SK-N-SH treated with all-trans-retinoic acid at 6 μM for 48 hours (cell line): ENCODE results near the gene CDK12.

Experiments
- ATAC-seq: fragments of 200-7000 bp; cut with Tn5 transposase; 3 replicates; pipeline ENCODE4 v1.9.1; 2020; ENCODE audit warnings: mild to moderate bottlenecking, moderate library complexity
- ARNTL ChIP-seq: fragments of 450-650 bp; formaldehyde crosslinking; IDR thresholded peaks from 2 replicates; pipeline ENCODE4 v1.5.0; 2020; ENCODE audit warnings: low read depth, mild to moderate bottlenecking, moderate library complexity, borderline replicate concordance
- CSDC2 ChIP-seq: fragments of 250-450 bp; sonication (Bioruptor Pico); IDR thresholded peaks from 2 replicates; pipeline ENCODE4 v1.5.0; 2020; ENCODE audit warnings: mild to moderate bottlenecking, moderate library complexity
- CSRNP3 ChIP-seq: fragments of 250-450 bp; sonication (Bioruptor Pico); IDR thresholded peaks from 2 replicates; pipeline ENCODE4 v1.5.1; 2021; ENCODE audit warnings: mild to moderate bottlenecking, moderate library complexity
- ISL1 ChIP-seq: fragments of 250-450 bp; sonication (Bioruptor Pico); IDR thresholded peaks from 2 replicates; pipeline ENCODE4 v2.1.2; 2022; ENCODE audit warnings: mild to moderate bottlenecking, moderate library complexity
- OSR1 ChIP-seq: fragments of 250-450 bp; sonication (Bioruptor Pico); IDR thresholded peaks from 2 replicates; pipeline ENCODE4 v1.8.0; 2022; ENCODE audit warnings: moderate library complexity, mild to moderate bottlenecking, inconsistent platforms
- POU6F1 ChIP-seq: fragments of 250-450 bp; sonication (Bioruptor Pico); IDR thresholded peaks from 2 replicates; pipeline ENCODE4 v1.8.0; 2021; ENCODE audit warnings: low read depth, mild to moderate bottlenecking, moderate library complexity, borderline replicate concordance
- PPARA ChIP-seq: fragments of 250-450 bp; sonication (Bioruptor Pico); IDR thresholded peaks from 2 replicates; pipeline ENCODE4 v1.5.0; 2020; ENCODE audit warnings: mild to moderate bottlenecking, borderline replicate concordance
- RARB ChIP-seq: fragments of 250-450 bp; sonication (Bioruptor Pico); IDR thresholded peaks from 2 replicates; pipeline ENCODE4 v1.8.0; 2021; ENCODE audit warnings: mild to moderate bottlenecking, moderate library complexity
- SNAI2 ChIP-seq: fragments of 250-450 bp; sonication (Bioruptor Pico); IDR thresholded peaks from 2 replicates; pipeline ENCODE4 v1.5.0; 2020; ENCODE audit warnings: mild to moderate bottlenecking, moderate library complexity
- TCF4 ChIP-seq: fragments of 250-450 bp; sonication (Bioruptor Pico); IDR thresholded peaks from 2 replicates; pipeline ENCODE4 v1.8.0; 2021; ENCODE audit warnings: mild to moderate bottlenecking, moderate library complexity, borderline replicate concordance
- TSHZ2 ChIP-seq: fragments of 250-450 bp; sonication (Bioruptor Pico); IDR thresholded peaks from 2 replicates; pipeline ENCODE4 v1.5.0; 2020; ENCODE audit warnings: mild to moderate bottlenecking, moderate library complexity
- ZC3H10 ChIP-seq: fragments of 250-450 bp; sonication (Bioruptor Pico); IDR thresholded peaks from 2 replicates; pipeline ENCODE4 v1.5.1; 2021; ENCODE audit warnings: mild to moderate bottlenecking, moderate library complexity
- ZFP30 ChIP-seq: fragments of 450-650 bp; formaldehyde crosslinking; IDR thresholded peaks from 2 replicates; pipeline ENCODE4 v1.5.0; 2022; ENCODE audit warnings: mild to moderate bottlenecking, moderate library complexity
- ZNF70 ChIP-seq: fragments of 450-650 bp; formaldehyde crosslinking; IDR thresholded peaks from 2 replicates; pipeline ENCODE4 v1.5.0; 2020; ENCODE audit warnings: mild to moderate bottlenecking, moderate library complexity
- TF ChIP-seq, protein P1 (sequence below): fragments of 250-450 bp; sonication (Bioruptor Pico); IDR thresholded peaks from 2 replicates; pipeline ENCODE4 v1.5.1; 2020; ENCODE audit warnings: low read depth, mild to moderate bottlenecking, moderate library complexity

CDK12 gene

DNA sequence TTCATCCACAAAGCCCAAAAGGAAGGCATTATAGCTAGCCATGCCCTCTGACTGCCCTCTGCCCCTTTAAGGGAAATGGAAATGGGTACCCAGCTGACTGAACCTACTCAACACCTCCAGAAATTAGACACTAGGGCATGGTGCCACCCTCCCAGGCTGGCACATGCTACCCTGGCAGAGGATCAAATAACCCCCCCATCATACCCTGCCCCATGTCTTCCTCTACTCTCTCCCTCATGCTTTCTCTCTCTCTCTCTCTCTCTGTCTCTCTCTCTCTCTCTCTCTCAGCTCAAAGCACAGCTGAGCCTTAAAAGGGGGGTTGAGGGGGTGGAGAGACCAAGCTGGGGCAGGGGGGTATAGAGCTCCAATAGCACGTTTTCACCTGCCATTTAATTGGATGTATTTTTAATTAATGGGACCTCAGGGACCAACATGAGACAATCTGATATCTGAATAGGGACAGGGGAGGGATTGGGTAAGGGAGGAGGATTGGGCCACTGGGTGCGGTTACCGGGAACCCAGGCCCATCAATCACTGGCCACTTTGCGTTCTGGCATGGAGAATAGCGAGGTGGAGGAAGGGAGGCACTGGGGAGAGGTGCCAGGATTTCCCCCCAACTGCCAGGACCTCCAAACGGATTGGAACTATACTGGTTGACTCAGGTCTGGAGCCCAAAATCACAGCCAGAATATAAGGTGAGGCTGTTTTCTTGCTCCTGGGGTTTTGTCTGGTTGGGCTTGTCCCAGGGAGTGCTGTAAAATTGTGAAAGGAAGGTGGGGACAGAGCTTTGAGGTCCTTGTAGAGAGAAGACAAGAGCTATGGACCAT is 88.7 kb downstream of the CDK12 start (continued):
- TF ChIP-seq OSR1 (CRISPR knock-in tag) (no peak), PPARA (CRISPR knock-in tag) (no peak), CSDC2 (CRISPR knock-in tag) (no peak), SNAI2 (CRISPR knock-in tag) (no peak), CSRNP3 (CRISPR knock-in tag) (no peak)

- TF ChIP-seq ARNTL (no peak), PPARA (CRISPR knock-in tag) (no peak), TSHZ2 (CRISPR knock-in tag) (no peak), TCF4 (CRISPR knock-in tag) (no peak), ZFP30 (no peak), SNAI2 (CRISPR knock-in tag) (no peak)
- TF ChIP-seq, all 23 proteins: peak for 0
- ATAC-seq: peak; percentile 45; the same call in 1 of the 3 replicates
These were observed 90.6 kb downstream of the CDK12 start for GRCh38 chr17:39551879-39552278.

DNA sequence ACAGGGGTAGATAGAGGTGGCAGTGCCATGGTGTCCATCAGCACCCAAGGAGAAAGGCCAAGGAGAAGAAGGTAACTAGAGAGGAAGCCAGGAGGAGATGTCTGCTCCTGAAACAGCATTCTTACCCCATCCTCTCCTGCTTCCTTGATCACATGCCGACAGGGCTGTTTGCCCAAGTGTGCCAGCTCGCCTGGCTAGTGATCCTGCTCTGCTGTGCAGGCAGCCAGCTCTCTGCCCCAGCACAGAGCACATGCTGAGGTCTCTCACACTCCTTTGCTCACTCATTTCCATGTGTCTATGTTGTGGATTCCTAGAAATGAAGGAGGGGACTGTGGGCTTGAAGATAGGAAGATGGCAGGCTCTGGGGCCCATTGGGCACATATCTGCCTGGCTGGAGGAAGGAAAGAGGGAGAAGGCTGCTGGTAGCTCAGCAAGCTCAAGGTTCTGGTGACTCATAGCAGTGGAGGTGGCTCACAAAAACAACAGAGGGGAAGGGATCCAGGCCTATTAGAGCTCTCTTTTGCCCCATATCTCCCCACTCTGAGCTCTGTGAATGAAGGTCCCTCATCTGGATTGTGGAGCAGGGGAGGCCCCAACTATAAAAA is 92.2 kb downstream of the CDK12 start:
- peak; percentile 68 for ATAC-seq
- TF ChIP-seq RARB (CRISPR knock-in tag) (no peak), CSRNP3 (CRISPR knock-in tag) (no peak), TSHZ2 (CRISPR knock-in tag) (no peak), ARNTL (no peak), OSR1 (CRISPR knock-in tag) (no peak), PPARA (CRISPR knock-in tag) (no peak), ZC3H10 (CRISPR knock-in tag) (no peak), POU6F1 (CRISPR knock-in tag) (no peak), ZFP30 (no peak), TCF4 (CRISPR knock-in tag) (no peak), ZNF70 (no peak), ISL1 (no peak)
- TF ChIP-seq, protein P1, sequence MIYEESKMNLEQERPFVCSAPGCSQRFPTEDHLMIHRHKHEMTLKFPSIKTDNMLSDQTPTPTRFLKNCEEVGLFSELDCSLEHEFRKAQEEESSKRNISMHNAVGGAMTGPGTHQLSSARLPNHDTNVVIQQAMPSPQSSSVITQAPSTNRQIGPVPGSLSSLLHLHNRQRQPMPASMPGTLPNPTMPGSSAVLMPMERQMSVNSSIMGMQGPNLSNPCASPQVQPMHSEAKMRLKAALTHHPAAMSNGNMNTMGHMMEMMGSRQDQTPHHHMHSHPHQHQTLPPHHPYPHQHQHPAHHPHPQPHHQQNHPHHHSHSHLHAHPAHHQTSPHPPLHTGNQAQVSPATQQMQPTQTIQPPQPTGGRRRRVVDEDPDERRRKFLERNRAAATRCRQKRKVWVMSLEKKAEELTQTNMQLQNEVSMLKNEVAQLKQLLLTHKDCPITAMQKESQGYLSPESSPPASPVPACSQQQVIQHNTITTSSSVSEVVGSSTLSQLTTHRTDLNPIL: no peak
- TF ChIP-seq, all 23 proteins: peak for 0
